Stimulated activated CD4-positive, alpha-beta T cell treated with anti-CD3 and anti-CD28 coated beads, Interleukin-4, amount 100 ng/mL, for 48 hours (primary cell): ENCODE data around the gene HEXIM1.
A peak's percentile ranks its signal among the peaks of the same experiment; 100 is the strongest.

ENCODE experiments used
- DNase-seq, 2 donors: peaks; one replicate each; pipeline ENCODE4 v3.0.0-alpha.2; 2020; ENCODE audit warnings: low read depth in 2 of 2

The HEXIM1 gene

GRCh38 chr17:45146890-45147580 is 1.2 kb upstream of the HEXIM1 start:
- DNase-seq = no peak

- peak; percentile 67 to 74 for DNase-seq
Measured at GRCh38 chr17:45147581-45148182, 593 bp upstream of the HEXIM1 start.

GRCh38 chr17:45149037-45149668 is 878 bp downstream of the HEXIM1 start:
- peak; percentile 61 to 69 for DNase-seq

GRCh38 chr17:45149669-45150664 is 1.7 kb downstream of the HEXIM1 start:
- DNase-seq = peak in 1 of 2 donors; percentile 36

- DNase-seq = no peak
Measured at GRCh38 chr17:45150911-45151809, 2.9 kb downstream of the HEXIM1 start.

- no peak for DNase-seq
Measured at GRCh38 chr17:45155029-45155428, 6.8 kb downstream of the HEXIM1 start.

GRCh38 chr17:45155483-45155882 is 7.2 kb downstream of the HEXIM1 start:
- DNase-seq = no peak

- DNase-seq = no peak
Measured at GRCh38 chr17:45156242-45156641, 8.0 kb downstream of the HEXIM1 start.

GRCh38 chr17:45160447-45161287 is 12.4 kb downstream of the HEXIM1 start:
- DNase-seq = peak; percentile 29 to 37

GRCh38 chr17:45161288-45162024 is 13.2 kb downstream of the HEXIM1 start, which contains the start of gene HEXIM2:
HEXIM2 (plus strand) TSS chr17:45161875; CDS start chr17:45162794, 919 bp downstream.
- DNase-seq = peak; percentile 94 to 97

GRCh38 chr17:45162025-45162687 is 13.9 kb downstream of the HEXIM1 start:
- no peak for DNase-seq

GRCh38 chr17:45164734-45165269 is 16.5 kb downstream of the HEXIM1 start:
- DNase-seq = no peak

GRCh38 chr17:45168991-45169752 is 20.9 kb downstream of the HEXIM1 start:
- DNase-seq = no peak

- no peak for DNase-seq
Measured at GRCh38 chr17:45170280-45170930, 22.1 kb downstream of the HEXIM1 start.

- no peak for DNase-seq
Measured at GRCh38 chr17:45170931-45171337, 22.7 kb downstream of the HEXIM1 start.

- no peak for DNase-seq
Measured at GRCh38 chr17:45171338-45172231, 23.3 kb downstream of the HEXIM1 start.
